SK-N-SH treated with all-trans-retinoic acid at 6 μM for 48 hours (cell line): ENCODE data around the gene MYO9A.

ENCODE experiments used
- ATAC-seq: fragments of 200-7000 bp; cut with Tn5 transposase; 3 replicates; pipeline ENCODE4 v1.9.1; 2020; ENCODE audit warnings: mild to moderate bottlenecking, moderate library complexity
- ARNTL ChIP-seq: fragments of 450-650 bp; formaldehyde crosslinking; IDR thresholded peaks from 2 replicates; pipeline ENCODE4 v1.5.0; 2020; ENCODE audit warnings: low read depth, mild to moderate bottlenecking, moderate library complexity, borderline replicate concordance
- BACH2 ChIP-seq: fragments of 250-450 bp; sonication (Bioruptor Pico); IDR thresholded peaks from 2 replicates; pipeline ENCODE4 v1.9.0; 2021; ENCODE audit warnings: mild to moderate bottlenecking, borderline replicate concordance
- CSRNP3 ChIP-seq: fragments of 250-450 bp; sonication (Bioruptor Pico); IDR thresholded peaks from 2 replicates; pipeline ENCODE4 v1.5.1; 2021; ENCODE audit warnings: mild to moderate bottlenecking, moderate library complexity
- ESRRG ChIP-seq: fragments of 250-450 bp; sonication (Bioruptor Pico); IDR thresholded peaks from 2 replicates; pipeline ENCODE4 v1.6.1; 2021; ENCODE audit warnings: mild to moderate bottlenecking
- GLIS3 ChIP-seq: fragments of 250-450 bp; sonication (Bioruptor Pico); IDR thresholded peaks from 2 replicates; pipeline ENCODE4 v1.5.0; 2020; ENCODE audit warnings: mild to moderate bottlenecking, moderate library complexity
- ISL1 ChIP-seq: fragments of 250-450 bp; sonication (Bioruptor Pico); IDR thresholded peaks from 2 replicates; pipeline ENCODE4 v2.1.2; 2022; ENCODE audit warnings: mild to moderate bottlenecking, moderate library complexity
- OSR1 ChIP-seq: fragments of 250-450 bp; sonication (Bioruptor Pico); IDR thresholded peaks from 2 replicates; pipeline ENCODE4 v1.8.0; 2022; ENCODE audit warnings: moderate library complexity, mild to moderate bottlenecking, inconsistent platforms
- PPARA ChIP-seq: fragments of 250-450 bp; sonication (Bioruptor Pico); IDR thresholded peaks from 2 replicates; pipeline ENCODE4 v1.5.0; 2020; ENCODE audit warnings: mild to moderate bottlenecking, borderline replicate concordance
- RARB ChIP-seq: fragments of 250-450 bp; sonication (Bioruptor Pico); IDR thresholded peaks from 2 replicates; pipeline ENCODE4 v1.8.0; 2021; ENCODE audit warnings: mild to moderate bottlenecking, moderate library complexity
- SNAI2 ChIP-seq: fragments of 250-450 bp; sonication (Bioruptor Pico); IDR thresholded peaks from 2 replicates; pipeline ENCODE4 v1.5.0; 2020; ENCODE audit warnings: mild to moderate bottlenecking, moderate library complexity
- TCF4 ChIP-seq: fragments of 250-450 bp; sonication (Bioruptor Pico); IDR thresholded peaks from 2 replicates; pipeline ENCODE4 v1.8.0; 2021; ENCODE audit warnings: mild to moderate bottlenecking, moderate library complexity, borderline replicate concordance
- TSHZ2 ChIP-seq: fragments of 250-450 bp; sonication (Bioruptor Pico); IDR thresholded peaks from 2 replicates; pipeline ENCODE4 v1.5.0; 2020; ENCODE audit warnings: mild to moderate bottlenecking, moderate library complexity
- ZC3H10 ChIP-seq: fragments of 250-450 bp; sonication (Bioruptor Pico); IDR thresholded peaks from 2 replicates; pipeline ENCODE4 v1.5.1; 2021; ENCODE audit warnings: mild to moderate bottlenecking, moderate library complexity
- ZFP3 ChIP-seq: fragments of 250-450 bp; sonication (Bioruptor Pico); IDR thresholded peaks from 2 replicates; pipeline ENCODE4 v1.5.0; 2020; ENCODE audit warnings: mild to moderate bottlenecking, moderate library complexity
- ZNF565 ChIP-seq: fragments of 450-650 bp; formaldehyde crosslinking; conservative IDR thresholded peaks from 2 replicates; pipeline ENCODE4 v1.5.0; 2020; ENCODE audit warnings: low read depth, mild to moderate bottlenecking, moderate library complexity
- ZNF70 ChIP-seq: fragments of 450-650 bp; formaldehyde crosslinking; IDR thresholded peaks from 2 replicates; pipeline ENCODE4 v1.5.0; 2020; ENCODE audit warnings: mild to moderate bottlenecking, moderate library complexity
- ZNF8 ChIP-seq: fragments of 450-650 bp; formaldehyde crosslinking; IDR thresholded peaks from 2 replicates; pipeline ENCODE4 v1.5.0; 2020; ENCODE audit warnings: mild to moderate bottlenecking, moderate library complexity
- TF ChIP-seq, protein P1 (sequence below): fragments of 250-450 bp; sonication (Bioruptor Pico); IDR thresholded peaks from 2 replicates; pipeline ENCODE4 v1.8.0; 2020; ENCODE audit warnings: mild to moderate bottlenecking, moderate library complexity, borderline replicate concordance
- TF ChIP-seq, protein P2 (sequence below): fragments of 250-450 bp; sonication (Bioruptor Pico); IDR thresholded peaks from 2 replicates; pipeline ENCODE4 v1.5.1; 2020; ENCODE audit warnings: low read depth, mild to moderate bottlenecking, moderate library complexity
- TF ChIP-seq, protein P3 (sequence below): fragments of 250-450 bp; sonication (Bioruptor Pico); IDR thresholded peaks from 2 replicates; pipeline ENCODE4 v1.8.0; 2021; ENCODE audit warnings: low read depth, mild to moderate bottlenecking, moderate library complexity, borderline replicate concordance

The MYO9A gene

DNA sequence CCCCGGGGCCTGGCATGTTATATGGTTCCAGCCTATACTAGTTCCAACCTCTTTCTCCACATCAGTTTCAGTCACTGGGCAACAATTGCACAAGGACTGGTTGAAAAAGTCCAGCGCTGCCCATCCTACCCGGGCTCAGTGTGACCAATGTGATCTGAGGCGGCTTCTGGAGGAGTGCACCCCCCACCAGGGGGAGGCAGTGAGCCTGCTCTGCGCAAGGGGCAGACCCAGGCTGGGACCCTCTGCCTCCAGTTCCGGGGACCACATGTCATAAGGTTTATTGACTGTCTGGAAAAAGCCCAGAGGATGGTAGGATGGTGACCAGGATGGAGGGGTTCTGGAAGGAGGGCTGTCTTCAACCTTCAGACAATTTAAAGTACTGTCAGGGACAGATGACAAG is 333.2 kb downstream of the MYO9A start:
- no peak for TF ChIP-seq GLIS3 (CRISPR knock-in tag)
- TF ChIP-seq ZNF8 (CRISPR knock-in tag), result no peak
- TF ChIP-seq TCF4 (CRISPR knock-in tag), result no peak
- TF ChIP-seq PPARA (CRISPR knock-in tag), result no peak
- no peak for TF ChIP-seq ZNF70 (CRISPR knock-in tag)
- no peak for TF ChIP-seq SNAI2
- no peak for TF ChIP-seq ISL1
- TF ChIP-seq, all 23 proteins: peak for 0
- no peak for ATAC-seq

GRCh38 chr15:71782422-71783165 is 335.4 kb downstream of the MYO9A start:
- ATAC-seq, result no peak
- TF ChIP-seq, protein P1, sequence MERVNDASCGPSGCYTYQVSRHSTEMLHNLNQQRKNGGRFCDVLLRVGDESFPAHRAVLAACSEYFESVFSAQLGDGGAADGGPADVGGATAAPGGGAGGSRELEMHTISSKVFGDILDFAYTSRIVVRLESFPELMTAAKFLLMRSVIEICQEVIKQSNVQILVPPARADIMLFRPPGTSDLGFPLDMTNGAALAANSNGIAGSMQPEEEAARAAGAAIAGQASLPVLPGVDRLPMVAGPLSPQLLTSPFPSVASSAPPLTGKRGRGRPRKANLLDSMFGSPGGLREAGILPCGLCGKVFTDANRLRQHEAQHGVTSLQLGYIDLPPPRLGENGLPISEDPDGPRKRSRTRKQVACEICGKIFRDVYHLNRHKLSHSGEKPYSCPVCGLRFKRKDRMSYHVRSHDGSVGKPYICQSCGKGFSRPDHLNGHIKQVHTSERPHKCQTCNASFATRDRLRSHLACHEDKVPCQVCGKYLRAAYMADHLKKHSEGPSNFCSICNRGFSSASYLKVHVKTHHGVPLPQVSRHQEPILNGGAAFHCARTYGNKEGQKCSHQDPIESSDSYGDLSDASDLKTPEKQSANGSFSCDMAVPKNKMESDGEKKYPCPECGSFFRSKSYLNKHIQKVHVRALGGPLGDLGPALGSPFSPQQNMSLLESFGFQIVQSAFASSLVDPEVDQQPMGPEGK (CRISPR knock-in tag), result no peak
- TF ChIP-seq ESRRG (CRISPR knock-in tag) (no peak), ZNF565 (no peak), TSHZ2 (no peak), BACH2 (CRISPR knock-in tag) (no peak), CSRNP3 (no peak), ISL1 (no peak), ZFP3 (CRISPR knock-in tag) (no peak), TCF4 (CRISPR knock-in tag) (no peak), ARNTL (CRISPR knock-in tag) (no peak), RARB (CRISPR knock-in tag) (no peak), ZC3H10 (no peak)
- TF ChIP-seq, protein P2, sequence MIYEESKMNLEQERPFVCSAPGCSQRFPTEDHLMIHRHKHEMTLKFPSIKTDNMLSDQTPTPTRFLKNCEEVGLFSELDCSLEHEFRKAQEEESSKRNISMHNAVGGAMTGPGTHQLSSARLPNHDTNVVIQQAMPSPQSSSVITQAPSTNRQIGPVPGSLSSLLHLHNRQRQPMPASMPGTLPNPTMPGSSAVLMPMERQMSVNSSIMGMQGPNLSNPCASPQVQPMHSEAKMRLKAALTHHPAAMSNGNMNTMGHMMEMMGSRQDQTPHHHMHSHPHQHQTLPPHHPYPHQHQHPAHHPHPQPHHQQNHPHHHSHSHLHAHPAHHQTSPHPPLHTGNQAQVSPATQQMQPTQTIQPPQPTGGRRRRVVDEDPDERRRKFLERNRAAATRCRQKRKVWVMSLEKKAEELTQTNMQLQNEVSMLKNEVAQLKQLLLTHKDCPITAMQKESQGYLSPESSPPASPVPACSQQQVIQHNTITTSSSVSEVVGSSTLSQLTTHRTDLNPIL (CRISPR knock-in tag), result no peak
- TF ChIP-seq, protein P3, sequence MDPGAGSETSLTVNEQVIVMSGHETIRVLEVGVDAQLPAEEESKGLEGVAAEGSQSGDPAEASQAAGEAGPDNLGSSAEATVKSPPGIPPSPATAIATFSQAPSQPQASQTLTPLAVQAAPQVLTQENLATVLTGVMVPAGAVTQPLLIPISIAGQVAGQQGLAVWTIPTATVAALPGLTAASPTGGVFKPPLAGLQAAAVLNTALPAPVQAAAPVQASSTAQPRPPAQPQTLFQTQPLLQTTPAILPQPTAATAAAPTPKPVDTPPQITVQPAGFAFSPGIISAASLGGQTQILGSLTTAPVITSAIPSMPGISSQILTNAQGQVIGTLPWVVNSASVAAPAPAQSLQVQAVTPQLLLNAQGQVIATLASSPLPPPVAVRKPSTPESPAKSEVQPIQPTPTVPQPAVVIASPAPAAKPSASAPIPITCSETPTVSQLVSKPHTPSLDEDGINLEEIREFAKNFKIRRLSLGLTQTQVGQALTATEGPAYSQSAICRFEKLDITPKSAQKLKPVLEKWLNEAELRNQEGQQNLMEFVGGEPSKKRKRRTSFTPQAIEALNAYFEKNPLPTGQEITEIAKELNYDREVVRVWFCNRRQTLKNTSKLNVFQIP (CRISPR knock-in tag), result no peak

DNA sequence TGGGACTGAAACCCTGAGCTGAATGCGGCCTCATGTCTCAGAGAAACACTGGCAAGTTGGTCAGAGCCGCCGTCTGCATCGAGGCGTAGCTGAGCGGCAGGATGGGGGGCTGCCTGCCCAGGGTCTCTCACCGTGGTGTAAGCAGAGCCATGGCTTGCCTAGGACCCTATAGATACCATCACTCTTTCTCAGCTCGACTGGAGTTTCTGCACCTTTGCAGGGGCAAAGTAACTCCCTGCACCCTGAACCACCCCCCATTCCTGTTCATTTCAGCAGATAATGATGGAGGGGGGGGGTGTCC is 336.0 kb downstream of the MYO9A start:
- no peak for ATAC-seq
- TF ChIP-seq PPARA (CRISPR knock-in tag), result no peak
- TF ChIP-seq, protein P1 (CRISPR knock-in tag), result no peak
- no peak for TF ChIP-seq OSR1 (CRISPR knock-in tag)
- no peak for TF ChIP-seq ZC3H10
- no peak for TF ChIP-seq ZNF8 (CRISPR knock-in tag)
- no peak for TF ChIP-seq TSHZ2
